ENCODE data around the gene SIK3.

GRCh38 chr11:116990061-116990473 is 108.2 kb downstream of the SIK3 start:
- TF ChIP-seq NFIC (IDR thresholded peaks at IDR 0.05) = no peak
- TF ChIP-seq EP300 (IDR thresholded peaks at IDR 0.05; ENCODE audit: borderline replicate concordance) = no peak
